HEK293 (cell line): ENCODE data around the gene DACT3.

ENCODE experiments used
- CTCF ChIA-PET: fragments of 350-600 bp; formaldehyde crosslinking; extraction: SDS; loops from one replicate; lab custom pipeline; 2021; ENCODE audit warnings: antibody characterized with exemption; lab: Yijun Ruan, JAX
- POLR2A ChIA-PET: fragments of 300-600 bp; formaldehyde crosslinking; extraction: SDS; loops from one replicate; lab custom pipeline; 2020; ENCODE audit warnings: antibody characterized with exemption, inconsistent platforms; lab: Yijun Ruan, JAX
- H3K27ac ChIP-seq: fragments of 200-500 bp; sonication (Bioruptor generic); 2 replicates; pipeline ENCODE4 v1.5.1; 2014; ENCODE audit warnings: low read depth, low read length, control low read depth, inconsistent platforms; ENCODE audit errors: extremely low read depth
- H3K36me3 ChIP-seq, 2 experiments: fragments of 200-500 bp in 1 of 2; sonication (Bioruptor generic) in 1 of 2; 1 replicate in 1 of 2; 2 replicates in 1 of 2; pipeline ENCODE4 v1.5.1; 2014 to 2017; ENCODE audit warnings: inconsistent platforms in 2 of 2, low read length in 2 of 2; ENCODE audit not compliant: control insufficient read depth in 2 of 2, insufficient read depth in 1 of 2
- H3K4me1 ChIP-seq: fragments of 200-500 bp; sonication (Bioruptor generic); 2 replicates; pipeline ENCODE4 v1.5.1; 2014; ENCODE audit warnings: mild to moderate bottlenecking, low read length, inconsistent platforms; ENCODE audit not compliant: control insufficient read depth, insufficient read depth
- H3K4me3 ChIP-seq: 2 replicates; pipeline ENCODE4 v1.5.1; 2011; ENCODE audit warnings: low read depth, mild to moderate bottlenecking, control low read depth, low read length, moderate library complexity
- H3K9me3 ChIP-seq: fragments of 200-500 bp; sonication (Bioruptor generic); 2 replicates; pipeline ENCODE4 v1.5.1; 2014; ENCODE audit warnings: low read depth, low read length, inconsistent platforms; ENCODE audit not compliant: control insufficient read depth, insufficient read depth
- EGR2 ChIP-seq: fragments of 450-650 bp; formaldehyde crosslinking; IDR thresholded peaks from 2 replicates; pipeline ENCODE4 v1.5.1; 2016; ENCODE audit warnings: low read depth, missing biosample characterization, missing genetic modification characterization
- ELK4 ChIP-seq: IDR thresholded peaks from 2 replicates; pipeline ENCODE4 v1.6.1; 2011; ENCODE audit warnings: mild to moderate bottlenecking, low read depth, low read length, borderline replicate concordance
- PBX3 ChIP-seq: sonication (generic); formaldehyde crosslinking; IDR thresholded peaks from 2 replicates; pipeline ENCODE4 v1.8.1; 2022; ENCODE audit warnings: mild to moderate bottlenecking, moderate library complexity, missing genetic modification reagents
- SCRT1 ChIP-seq: fragments of 450-650 bp; formaldehyde crosslinking; IDR thresholded peaks from 2 replicates; pipeline ENCODE4 v1.5.1; 2016; ENCODE audit warnings: missing biosample characterization, missing genetic modification characterization, borderline replicate concordance
- ZFP3 ChIP-seq: fragments of 450-650 bp; formaldehyde crosslinking; IDR thresholded peaks from 2 replicates; pipeline ENCODE4 v1.5.1; 2016; ENCODE audit warnings: low read depth, missing biosample characterization, missing genetic modification characterization
- ZNF114 ChIP-seq: fragments of 450-650 bp; formaldehyde crosslinking; IDR thresholded peaks from 2 replicates; pipeline ENCODE4 v1.5.0; 2017; ENCODE audit warnings: missing biosample characterization, missing genetic modification characterization
- ZNF140 ChIP-seq: fragments of 450-650 bp; formaldehyde crosslinking; IDR thresholded peaks from 2 replicates; pipeline ENCODE4 v1.5.1; 2016; ENCODE audit warnings: missing biosample characterization, missing genetic modification characterization
- ZNF2 ChIP-seq: fragments of 450-650 bp; formaldehyde crosslinking; IDR thresholded peaks from 2 replicates; pipeline ENCODE4 v1.5.1; 2016; ENCODE audit warnings: missing biosample characterization, missing genetic modification characterization
- ZNF324 ChIP-seq: fragments of 450-650 bp; formaldehyde crosslinking; IDR thresholded peaks from 2 replicates; pipeline ENCODE4 v1.5.1; 2016; ENCODE audit warnings: missing biosample characterization, missing genetic modification characterization
- ZNF354C ChIP-seq: fragments of 450-650 bp; formaldehyde crosslinking; IDR thresholded peaks from 2 replicates; pipeline ENCODE4 v1.5.1; 2016; ENCODE audit warnings: missing biosample characterization, missing genetic modification characterization, low read depth, borderline replicate concordance
- ZNF423 ChIP-seq: fragments of 450-650 bp; formaldehyde crosslinking; IDR thresholded peaks from 2 replicates; pipeline ENCODE4 v1.5.1; 2016; ENCODE audit warnings: missing biosample characterization, missing genetic modification characterization
- ZNF623 ChIP-seq: fragments of 450-650 bp; formaldehyde crosslinking; IDR thresholded peaks from 2 replicates; pipeline ENCODE4 v1.5.1; 2016; ENCODE audit warnings: missing biosample characterization, missing genetic modification characterization
- ZNF658 ChIP-seq: fragments of 450-650 bp; formaldehyde crosslinking; IDR thresholded peaks from 2 replicates; pipeline ENCODE4; 2016; ENCODE audit warnings: missing biosample characterization, missing genetic modification characterization
- ZNF707 ChIP-seq: fragments of 450-650 bp; formaldehyde crosslinking; IDR thresholded peaks from 2 replicates; pipeline ENCODE4 v1.5.1; 2016; ENCODE audit warnings: missing biosample characterization, missing genetic modification characterization
- ZNF768 ChIP-seq: fragments of 450-650 bp; formaldehyde crosslinking; IDR thresholded peaks from 2 replicates; pipeline ENCODE4 v1.5.1; 2018; ENCODE audit warnings: missing biosample characterization, mild to moderate bottlenecking, missing genetic modification characterization
- ZNF837 ChIP-seq: fragments of 450-650 bp; formaldehyde crosslinking; IDR thresholded peaks from 2 replicates; pipeline ENCODE4 v1.5.1; 2016; ENCODE audit warnings: missing biosample characterization, missing genetic modification characterization
- ZSCAN18 ChIP-seq: fragments of 450-650 bp; formaldehyde crosslinking; IDR thresholded peaks from 2 replicates; pipeline ENCODE4 v1.5.1; 2016; ENCODE audit warnings: missing biosample characterization, missing genetic modification characterization
- TF ChIP-seq, protein P1 (sequence below): fragments of 450-650 bp; formaldehyde crosslinking; IDR thresholded peaks from 2 replicates; pipeline ENCODE4 v1.5.1; 2016; ENCODE audit warnings: missing biosample characterization, missing genetic modification characterization
- TF ChIP-seq, protein P2 (sequence below): fragments of 450-650 bp; formaldehyde crosslinking; conservative IDR thresholded peaks from 2 replicates; pipeline ENCODE4 v1.5.1; 2016; ENCODE audit warnings: low read depth, missing biosample characterization, missing genetic modification characterization

The DACT3 gene

DNA sequence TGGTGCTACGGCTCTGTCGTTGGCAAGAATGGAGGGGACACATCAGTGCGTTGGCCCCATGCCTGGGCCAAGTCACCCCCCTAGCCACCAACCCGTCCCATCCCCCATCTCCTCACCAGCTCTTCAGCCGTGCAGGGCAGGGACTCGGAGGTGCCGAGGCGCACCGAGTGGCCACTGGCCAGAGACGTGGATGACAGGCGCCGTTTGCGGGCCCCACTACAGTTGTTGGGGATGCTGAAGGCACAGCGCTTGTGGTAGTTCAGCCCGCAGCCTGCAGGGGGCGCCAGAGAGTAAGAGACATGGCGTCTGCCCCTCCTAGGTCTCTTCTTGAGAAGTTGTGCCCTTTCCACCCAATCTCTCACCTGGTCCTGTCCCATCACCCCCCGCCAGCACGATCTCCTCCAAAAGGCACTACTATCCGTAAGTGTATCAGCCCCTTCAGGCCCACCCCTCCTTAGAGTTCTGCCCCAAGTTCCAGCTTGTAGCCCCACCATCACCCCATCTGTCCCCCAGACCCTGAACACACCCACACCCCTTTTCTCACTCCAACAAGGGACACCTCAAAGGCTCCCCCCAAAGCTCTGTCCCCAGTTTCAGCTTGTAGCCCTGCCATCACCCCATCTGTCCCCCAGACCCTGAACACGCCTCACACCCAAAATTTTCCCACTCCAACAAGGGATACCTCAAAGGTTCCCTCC lies 43.5 kb upstream of the DACT3 start (continued):
- no peak for TF ChIP-seq ELK4
- TF ChIP-seq ZNF423 (tag by site-specific recombination), result no peak

DNA sequence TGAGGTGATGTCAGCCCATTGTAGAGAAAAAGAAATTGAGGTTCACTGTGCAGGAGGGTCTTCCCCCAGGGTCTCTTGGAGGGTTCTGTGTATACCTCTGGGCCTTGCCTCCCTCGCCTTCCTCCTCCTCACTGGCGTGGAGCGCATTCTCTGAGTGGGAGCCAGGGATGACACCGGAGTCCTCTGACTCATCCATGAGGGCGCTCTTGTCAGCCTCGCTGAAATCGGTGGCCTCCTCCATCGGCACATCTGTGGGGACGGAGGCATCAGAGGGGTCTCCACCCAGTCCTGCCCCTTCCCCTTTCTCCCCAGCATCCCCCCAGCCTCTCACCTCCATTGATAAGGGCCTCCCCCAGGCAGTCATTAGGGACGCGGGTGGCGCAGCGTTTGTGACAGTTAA lies 39.7 kb upstream of the DACT3 start:
- CTCF ChIA-PET, result interaction anchor here (0.6 to 1.0 kb wide), 2 partner anchors 14 to 40 kb away, joined by 3 read pairs; partner anchors contain the start of gene DACT3
- H3K4me1 ChIP-seq, result no peaks in the 10 kb centered on the region
- TF ChIP-seq, protein P1, sequence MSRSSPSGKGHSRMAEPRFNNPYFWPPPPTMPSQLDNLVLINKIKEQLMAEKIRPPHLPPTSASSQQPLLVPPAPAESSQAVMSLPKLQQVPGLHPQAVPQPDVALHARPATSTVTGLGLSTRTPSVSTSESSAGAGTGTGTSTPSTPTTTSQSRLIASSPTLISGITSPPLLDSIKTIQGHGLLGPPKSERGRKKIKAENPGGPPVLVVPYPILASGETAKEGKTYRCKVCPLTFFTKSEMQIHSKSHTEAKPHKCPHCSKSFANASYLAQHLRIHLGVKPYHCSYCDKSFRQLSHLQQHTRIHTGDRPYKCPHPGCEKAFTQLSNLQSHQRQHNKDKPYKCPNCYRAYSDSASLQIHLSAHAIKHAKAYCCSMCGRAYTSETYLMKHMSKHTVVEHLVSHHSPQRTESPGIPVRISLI (tag by site-specific recombination), result no peak
- TF ChIP-seq EGR2 (tag by site-specific recombination), result 0 out of 2 replicates have a peak, but pooled peaks have one; percentile 10
- no peak for TF ChIP-seq ZNF658 (tag by site-specific recombination)
- TF ChIP-seq, all 188 proteins: peak for 1
- POLR2A ChIA-PET, result no interaction called here
- Histone ChIP-seq H3K4me3 (no peak overlapping the region), H3K27ac (no peak overlapping the region), H3K36me3 (peaks cover 76 to 77% of the 10 kb centered on the region in 2 experiments), H3K9me3 (no peaks in the 10 kb centered on the region)

- TF ChIP-seq, protein P2, sequence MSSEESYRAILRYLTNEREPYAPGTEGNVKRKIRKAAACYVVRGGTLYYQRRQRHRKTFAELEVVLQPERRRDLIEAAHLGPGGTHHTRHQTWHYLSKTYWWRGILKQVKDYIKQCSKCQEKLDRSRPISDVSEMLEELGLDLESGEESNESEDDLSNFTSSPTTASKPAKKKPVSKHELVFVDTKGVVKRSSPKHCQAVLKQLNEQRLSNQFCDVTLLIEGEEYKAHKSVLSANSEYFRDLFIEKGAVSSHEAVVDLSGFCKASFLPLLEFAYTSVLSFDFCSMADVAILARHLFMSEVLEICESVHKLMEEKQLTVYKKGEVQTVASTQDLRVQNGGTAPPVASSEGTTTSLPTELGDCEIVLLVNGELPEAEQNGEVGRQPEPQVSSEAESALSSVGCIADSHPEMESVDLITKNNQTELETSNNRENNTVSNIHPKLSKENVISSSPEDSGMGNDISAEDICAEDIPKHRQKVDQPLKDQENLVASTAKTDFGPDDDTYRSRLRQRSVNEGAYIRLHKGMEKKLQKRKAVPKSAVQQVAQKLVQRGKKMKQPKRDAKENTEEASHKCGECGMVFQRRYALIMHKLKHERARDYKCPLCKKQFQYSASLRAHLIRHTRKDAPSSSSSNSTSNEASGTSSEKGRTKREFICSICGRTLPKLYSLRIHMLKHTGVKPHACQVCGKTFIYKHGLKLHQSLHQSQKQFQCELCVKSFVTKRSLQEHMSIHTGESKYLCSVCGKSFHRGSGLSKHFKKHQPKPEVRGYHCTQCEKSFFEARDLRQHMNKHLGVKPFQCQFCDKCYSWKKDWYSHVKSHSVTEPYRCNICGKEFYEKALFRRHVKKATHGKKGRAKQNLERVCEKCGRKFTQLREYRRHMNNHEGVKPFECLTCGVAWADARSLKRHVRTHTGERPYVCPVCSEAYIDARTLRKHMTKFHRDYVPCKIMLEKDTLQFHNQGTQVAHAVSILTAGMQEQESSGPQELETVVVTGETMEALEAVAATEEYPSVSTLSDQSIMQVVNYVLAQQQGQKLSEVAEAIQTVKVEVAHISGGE (tag by site-specific recombination), result no peak
- TF ChIP-seq SCRT1 (tag by site-specific recombination) (no peak), ZNF140 (no peak), ZNF354C (no peak), ZSCAN18 (no peak), ZNF114 (tag by site-specific recombination) (no peak), ZNF2 (tag by site-specific recombination) (no peak), ZFP3 (tag by site-specific recombination) (no peak), ZNF707 (no peak), ZNF768 (peak; percentile 58; the same call in 1 of the 2 replicates), ZNF837 (no peak), ZNF324 (no peak), ELK4 (no peak), PBX3 (CRISPR knock-in tag) (no peak), ZNF623 (tag by site-specific recombination) (peak; percentile 97)
- Histone ChIP-seq H3K27ac (no peak overlapping the region), H3K9me3 (no peaks in the 10 kb centered on the region), H3K4me1 (no peaks in the 10 kb centered on the region), H3K4me3 (no peak overlapping the region), H3K36me3 (peaks cover 83 to 90% of the 10 kb centered on the region in 2 experiments)
- POLR2A ChIA-PET, result interaction anchor here (1.7 kb wide), 1 partner anchor 98 kb away, joined by 5 read pairs; no protein-coding TSS in a partner anchor
- CTCF ChIA-PET, result interaction anchor here (1.4 kb wide), 1 partner anchor 36 kb away, joined by 4 read pairs; no protein-coding TSS in a partner anchor
Observed at GRCh38 chr19:46698395-46699321, 37.7 kb upstream of the DACT3 start.
